ENCODE measurements around the gene GIT1.
A peak's percentile ranks its signal among the peaks of the same experiment; 100 is the strongest.

The GIT1 gene

DNA sequence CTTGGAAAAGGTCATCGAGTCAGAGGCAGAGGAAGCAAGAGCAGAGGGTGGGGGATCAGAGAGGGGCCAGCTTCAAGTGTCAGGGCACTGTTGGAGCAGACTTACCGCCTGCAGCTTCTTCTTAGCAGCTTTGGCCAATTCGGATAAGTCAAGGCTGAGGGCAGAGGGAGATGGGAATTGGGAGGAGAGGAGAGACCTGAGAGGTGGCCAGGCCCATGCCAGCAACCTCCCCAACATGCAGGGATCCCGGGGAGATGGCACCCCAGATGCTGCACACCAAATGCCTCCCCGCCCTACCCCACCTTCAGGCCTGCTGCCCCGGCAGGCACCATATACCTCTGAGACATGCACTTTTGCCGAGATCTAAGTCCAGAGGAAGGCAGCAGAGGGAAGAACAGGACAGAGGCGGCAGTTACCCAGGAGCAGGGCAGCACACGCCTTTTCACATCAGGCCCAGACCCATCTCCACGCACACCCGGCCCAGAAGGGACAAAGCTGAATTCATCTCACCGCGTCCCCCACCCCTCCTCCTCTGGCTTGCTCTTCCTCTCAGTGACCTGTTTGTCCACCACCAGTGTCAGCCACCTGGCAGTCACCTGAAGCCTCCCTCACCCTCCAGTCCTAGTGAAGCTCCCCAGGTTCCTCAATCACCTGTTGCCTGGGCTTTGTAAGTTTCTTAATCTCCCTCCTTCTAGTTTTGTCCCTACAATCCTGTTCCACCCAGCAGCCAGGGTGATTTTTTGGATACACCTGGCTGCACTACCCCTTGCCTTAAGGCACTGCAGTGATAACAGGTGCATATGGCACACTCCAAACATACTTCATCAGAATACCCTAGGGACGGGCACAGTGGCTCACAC is 10.6 kb downstream of the GIT1 start:
- DNase-seq: no peak

DNA sequence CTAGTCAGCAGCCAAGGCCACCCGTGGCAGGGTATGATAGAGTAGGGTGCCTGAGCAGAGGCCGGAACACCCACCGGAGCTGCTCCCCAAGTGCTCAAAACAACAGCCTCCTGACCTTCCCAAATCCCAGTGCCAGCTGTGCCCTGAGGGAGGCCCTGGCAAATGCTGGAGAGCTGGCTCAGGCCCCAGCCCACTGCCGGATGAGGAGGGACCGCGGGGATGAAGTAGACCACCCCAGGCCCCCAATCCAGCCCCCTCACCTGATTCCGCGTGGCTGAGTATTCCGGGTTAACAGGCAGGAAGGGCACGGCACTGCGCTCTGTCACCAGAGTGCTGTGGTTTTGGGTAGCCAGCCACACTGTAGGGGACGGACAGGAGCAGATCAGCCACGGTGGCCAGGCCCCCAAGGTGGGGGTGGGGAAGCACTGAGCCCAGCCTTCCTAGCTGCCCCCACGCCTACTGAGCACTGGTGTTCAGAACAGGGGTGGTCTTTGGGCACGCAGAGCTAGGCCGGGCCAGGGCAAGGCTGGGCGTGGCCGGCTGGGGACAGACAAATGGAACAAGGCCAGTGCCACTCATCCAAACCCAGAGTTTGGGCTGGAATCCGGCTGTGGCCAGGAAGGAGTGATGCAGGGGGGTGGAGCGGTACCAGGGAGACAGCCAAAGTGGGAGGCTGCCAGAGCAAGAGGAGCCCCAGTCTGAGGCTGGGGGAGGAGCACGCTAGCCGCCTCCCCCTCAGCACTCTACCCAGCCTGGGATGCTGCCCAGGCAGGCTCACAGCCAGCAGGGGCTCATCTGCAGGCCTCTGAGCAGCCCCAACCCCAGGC is 11.8 kb downstream of the GIT1 start:
- DNase-seq: no peak

DNA sequence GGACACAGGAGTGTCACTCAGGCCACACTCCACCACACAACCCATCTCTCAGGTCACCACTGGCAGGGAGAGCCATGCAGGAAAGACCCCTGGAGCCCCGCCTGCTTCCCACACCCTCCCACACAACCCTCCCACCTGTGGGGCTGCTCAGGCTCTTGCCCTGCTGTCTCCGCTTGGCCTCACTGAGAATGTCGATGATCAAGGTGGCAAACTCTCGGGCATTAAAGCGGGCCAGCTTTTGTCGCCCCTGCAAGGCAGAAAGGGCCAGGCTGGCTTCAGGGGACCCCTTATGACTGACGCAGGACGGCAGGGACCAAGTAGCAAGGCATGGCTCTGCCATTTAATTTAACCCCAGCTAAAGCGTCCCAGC is 12.5 kb downstream of the GIT1 start:
- DNase-seq: no peak

DNA sequence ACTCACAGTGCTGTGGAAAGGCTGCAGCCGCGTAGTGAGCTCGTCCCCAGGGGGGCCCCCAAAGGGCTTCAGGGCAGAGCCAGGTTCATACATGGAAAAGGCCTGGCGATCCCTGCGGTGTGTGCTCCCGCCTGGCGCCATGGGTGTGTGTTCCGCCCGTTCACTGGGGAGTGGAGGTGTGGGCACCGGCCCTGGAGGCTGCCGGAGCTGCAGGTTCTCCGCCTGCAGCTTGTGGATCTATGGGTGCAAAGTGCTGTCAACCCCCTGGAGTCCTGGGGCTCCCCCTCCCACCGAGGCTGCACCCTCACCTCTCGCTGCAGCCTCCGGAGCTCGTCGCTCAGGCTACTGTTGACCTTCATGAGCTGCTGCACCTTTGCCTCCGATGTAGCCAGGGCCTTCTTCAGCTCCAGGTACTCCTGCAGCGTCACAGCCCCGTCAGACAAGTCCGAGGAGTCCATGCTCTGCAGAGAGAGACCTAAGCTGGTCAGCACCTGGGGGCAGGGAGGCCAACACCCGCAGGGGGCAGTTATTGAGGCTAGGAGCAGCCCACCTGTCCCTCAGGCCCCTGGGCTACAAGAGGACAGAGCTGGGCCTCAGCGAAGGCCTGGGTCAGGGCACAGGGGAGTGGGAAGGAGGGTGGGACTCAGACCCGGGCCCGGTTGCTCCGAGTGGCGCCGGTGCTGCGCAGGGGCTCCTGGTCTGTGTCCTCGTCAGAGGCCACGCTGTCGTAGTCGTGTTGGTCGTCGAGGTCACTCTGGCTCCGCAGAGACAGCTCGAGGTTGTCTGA is 13.0 kb downstream of the GIT1 start:
- peak; percentile 62 for DNase-seq

DNA sequence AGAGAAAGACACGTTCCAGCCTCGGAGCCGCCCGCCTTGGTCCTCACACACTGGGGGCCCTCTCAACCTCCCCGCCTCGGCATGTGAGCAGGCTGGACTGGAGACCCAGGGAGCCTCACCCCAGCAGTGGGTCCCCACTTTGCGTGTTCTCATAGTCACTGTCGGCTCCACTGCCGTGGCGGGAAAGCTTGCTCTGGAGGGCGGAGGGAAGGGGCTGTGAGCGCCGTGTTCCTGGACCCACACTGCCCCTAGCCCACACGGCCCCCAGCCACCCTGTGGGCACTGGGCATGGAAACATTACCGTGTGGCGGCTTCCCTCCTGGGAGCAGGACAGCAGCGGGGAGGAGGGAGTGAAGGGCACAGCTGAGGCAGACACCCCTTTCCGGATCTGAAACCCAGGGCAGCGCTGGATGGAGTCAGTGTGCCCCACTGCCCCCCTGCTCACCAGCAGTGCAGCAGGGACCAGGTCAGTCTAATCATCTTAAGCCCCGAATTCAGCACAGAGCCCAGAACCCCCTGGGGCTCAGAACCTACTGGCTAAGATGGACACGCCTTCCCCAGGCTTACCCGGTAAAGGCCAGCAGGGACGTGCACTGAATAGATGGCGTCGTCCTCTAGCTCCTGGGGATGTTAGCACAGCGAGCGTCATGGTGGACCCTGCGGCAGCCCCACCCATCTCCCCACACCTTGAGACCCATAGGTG is 13.8 kb downstream of the GIT1 start:
- DNase-seq: no peak

DNA sequence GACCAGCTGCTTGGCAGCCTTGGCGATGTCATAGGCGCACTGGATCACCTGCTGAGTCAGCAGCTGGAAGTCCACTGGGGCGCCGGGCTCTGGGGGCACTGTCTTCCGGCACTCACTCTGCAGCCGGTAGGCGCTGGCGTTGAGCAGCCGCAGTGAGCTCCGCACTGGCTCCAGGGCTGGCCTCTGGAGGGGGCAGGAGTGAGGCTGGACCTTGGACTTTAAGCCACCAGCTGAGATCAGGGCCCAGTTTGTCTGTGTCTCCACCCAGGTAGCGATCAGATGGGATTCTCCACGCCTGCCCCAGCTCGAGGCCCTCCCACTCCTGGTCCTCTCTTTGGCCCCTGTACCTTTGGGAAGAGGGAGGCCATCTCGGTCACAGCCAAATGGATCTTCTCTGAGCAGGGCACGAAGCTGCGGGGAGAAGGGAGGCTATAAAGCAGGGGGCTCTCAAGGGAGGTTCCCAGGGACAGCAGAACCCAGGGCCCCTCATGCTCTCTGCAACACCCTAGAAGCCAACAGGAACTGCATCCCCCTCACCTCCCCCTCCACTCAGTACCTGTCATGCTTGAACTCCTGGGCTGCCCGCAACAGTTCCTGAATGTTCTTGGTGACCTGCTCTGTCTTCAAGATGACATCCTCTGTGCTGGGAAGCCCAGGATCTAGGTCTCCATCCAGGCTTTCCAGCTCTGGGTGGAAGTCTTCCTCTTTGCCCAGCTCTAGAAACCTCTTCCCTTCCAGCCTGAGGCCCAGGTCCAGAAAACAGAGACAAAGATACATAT is 14.5 kb downstream of the GIT1 start:
- peak; percentile 54 for DNase-seq

DNA sequence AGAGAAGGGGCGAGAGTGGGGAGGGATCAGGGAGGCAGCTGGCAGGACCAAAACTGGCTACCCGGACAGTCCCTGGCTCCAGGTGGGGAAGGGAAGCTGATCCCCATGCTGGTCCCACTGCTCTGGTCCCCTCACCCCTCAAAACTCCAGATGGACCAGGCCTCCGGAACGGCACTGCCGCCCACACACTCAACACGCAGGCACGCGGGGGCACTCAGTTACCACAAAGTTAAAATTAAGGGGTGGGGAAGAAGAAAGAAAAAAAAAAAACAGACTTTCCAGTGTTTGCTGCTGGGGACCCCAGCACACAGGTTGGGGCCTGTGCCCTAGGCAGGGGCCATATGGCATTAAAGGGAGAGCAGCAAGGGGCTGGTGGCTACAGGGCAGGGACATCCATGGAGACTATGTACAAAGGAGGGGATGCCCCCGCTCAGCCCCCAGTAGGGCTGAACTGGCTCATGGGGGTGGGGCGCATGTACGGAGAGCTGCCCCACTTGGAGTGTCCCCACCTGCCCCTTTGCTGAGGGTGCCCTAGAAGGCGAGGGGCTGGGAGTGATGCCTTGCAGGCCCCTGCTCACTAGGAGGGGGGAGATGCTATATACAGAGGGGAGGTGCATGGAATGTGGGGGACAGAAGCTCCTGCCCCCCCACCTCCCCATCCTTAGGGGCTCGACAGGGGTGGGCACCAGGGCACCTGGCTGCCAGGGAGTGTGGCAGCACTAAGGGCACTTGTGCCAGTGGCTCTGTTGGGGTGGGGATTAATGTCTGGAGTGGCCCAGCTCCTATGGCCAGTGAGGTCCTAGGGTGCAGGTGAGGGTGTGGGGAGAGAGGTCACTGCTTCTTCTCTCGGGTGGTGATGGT is 15.3 kb downstream of the GIT1 start:
- DNase-seq: peak; percentile 63

DNA sequence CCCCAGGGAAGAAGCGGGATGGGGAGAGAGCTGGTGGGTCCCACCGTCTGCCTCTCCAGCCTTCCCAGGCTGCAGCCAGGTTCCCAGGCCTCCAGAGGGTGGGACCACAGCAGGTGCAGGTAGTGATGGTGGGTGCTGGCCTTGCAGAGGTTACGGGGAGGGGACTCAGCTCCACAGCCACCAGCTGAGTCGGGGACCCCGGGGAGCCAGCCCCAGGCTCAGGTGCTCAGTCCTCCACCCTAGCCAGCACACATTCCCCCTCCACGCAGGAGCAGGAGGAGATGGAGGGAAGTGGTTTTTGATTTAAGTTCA is 15.9 kb downstream of the GIT1 start:
- no peak for DNase-seq

DNA sequence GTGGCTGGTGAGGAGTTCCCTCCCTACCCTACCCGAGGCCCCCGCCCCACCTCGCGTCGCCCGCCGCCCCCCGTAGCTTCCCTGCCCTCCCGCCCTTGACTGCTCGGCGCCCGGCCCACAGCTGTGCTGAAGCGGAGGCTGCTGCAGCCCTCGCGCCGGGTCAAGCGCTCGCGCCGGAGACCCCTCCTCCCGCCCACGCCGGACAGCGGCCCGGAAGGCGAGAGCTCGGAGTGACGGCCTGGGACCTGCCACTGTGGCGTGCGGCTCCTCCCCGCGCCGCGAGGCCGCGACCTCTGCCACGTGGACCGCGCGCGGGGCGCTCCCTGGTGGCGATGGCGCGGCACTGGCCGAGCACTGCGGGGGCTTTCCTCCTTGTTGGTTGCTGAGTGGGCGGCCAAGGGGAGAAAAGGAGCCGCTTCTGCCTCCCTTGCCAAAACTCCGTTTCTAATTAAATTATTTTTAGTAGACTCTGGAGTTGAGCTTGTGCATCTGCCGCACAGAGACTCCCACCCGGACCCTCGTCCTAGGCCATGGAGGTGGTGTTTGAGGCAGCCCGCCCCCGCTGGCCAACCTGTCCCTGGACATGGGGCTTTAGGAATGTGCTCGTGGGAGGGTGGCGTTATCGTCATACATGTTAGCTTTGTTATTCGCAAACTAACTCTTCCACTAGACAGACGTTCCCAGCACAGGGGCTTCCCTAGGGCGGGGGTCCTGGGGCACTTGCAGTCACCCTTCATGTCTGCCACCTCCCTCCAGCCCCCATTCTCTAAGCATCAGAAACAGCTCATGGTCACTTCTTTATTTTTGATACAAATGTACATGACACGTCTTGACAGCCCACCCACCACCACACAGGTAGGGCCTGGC is 16.5 kb downstream of the GIT1 start:
- peak; percentile 88 for DNase-seq

DNA sequence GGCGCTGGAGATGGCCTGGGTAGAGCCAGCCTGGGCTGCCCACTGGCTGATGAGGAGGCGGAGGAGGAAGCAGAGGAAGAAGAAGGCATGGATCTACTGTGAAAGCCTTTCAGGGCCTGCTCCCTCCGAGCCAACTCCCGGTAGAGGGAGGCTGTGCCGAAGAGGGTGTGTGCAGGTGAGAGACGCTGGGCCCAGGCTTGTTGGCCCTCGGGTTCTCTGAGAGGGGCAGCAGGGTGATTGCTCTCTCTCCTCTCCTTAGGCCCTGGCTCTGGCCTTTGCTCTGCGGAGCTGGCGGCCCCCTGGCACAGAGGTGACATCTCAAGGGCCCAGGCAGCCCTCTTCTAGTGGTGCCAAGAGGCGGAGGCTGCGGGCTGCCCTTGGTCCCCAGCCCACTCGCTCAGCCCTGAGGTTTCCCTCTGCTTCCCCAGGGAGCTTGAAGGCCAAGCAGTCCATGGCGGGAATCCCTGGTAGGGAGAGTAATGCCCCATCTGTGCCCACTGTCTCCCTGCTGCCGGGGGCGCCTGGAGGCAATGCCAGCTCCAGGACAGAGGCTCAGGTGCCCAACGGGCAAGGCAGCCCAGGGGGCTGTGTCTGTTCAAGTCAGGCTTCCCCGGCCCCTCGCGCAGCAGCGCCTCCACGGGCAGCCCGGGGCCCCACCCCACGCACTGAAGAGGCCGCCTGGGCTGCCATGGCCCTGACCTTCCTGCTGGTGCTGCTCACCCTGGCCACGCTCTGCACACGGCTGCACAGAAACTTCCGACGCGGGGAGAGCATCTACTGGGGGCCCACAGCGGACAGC is 17.4 kb downstream of the GIT1 start:
- DNase-seq: no peak

DNA sequence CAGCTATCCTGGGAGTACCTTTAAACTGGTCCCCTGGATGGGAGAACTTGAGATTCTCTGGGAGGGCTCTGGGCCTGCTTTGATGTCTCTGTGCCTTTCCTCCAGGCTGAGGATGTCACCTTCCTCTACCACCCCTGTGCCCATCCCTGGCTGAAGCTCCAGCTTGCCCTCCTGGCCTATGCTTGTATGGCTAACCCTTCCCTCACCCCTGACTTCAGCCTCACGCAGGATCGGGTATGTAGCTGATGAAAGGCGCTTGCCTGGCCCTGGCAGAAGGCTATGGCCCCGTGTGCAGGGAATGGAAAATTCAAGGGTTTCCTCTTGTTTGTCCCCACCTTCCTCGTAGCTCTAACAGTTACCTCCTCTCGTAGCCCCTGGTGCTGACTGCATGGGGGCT is 18.0 kb downstream of the GIT1 start:
- DNase-seq: no peak

DNA sequence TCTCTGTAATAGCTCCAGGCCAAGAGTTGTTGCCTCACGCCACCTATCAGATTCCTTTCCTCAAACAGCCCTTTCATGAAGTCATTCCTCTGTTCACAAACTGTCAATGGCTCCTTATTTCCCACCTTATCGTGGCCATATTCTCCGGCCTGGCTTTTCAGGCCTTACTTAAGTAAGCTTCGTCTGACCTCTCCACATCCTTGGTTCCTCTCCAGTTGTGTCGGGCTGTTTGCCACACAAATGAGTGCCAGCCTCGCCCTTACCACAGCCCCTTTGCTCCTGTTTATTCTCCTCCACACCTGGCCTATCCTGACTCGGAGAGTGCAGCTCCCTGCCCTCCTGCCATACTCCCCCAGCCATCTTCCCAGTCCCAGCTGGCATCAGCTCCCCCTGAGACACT is 18.9 kb downstream of the GIT1 start:
- DNase-seq: no peak

DNA sequence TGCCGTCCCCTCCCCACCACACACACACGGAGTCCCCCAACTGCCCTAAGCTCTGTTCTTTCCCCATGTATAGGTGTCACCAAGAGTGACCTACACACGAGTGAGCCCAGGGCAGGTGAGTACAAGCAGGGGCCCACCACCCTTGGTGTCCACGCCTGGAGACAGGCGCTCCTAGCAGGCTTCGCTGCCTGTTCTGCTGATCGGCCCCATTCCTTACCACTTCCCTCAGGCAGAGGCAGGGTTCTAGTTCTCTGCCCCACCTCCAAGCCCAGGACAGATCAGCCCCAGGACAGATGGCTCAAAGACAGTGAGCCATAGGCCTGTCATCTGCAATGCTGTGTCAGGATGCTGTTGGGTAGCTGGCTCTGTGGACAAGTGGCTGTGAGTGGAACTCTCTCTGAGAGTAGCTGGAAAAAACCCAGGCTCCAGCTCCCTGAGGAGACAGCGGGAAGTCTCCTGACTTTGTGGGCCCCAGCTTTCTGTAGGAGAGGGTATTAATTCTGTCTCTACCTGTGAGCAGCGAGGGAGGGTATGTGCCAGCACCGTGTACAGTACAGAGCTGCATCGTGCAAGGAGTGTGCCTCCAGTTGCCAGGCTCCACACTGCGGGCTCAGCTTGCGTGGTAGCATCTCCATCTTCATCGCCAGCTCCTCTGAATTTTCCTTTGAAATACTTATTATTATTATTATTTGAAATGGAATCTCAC is 20.1 kb downstream of the GIT1 start:
- DNase-seq: peak; percentile 64

DNA sequence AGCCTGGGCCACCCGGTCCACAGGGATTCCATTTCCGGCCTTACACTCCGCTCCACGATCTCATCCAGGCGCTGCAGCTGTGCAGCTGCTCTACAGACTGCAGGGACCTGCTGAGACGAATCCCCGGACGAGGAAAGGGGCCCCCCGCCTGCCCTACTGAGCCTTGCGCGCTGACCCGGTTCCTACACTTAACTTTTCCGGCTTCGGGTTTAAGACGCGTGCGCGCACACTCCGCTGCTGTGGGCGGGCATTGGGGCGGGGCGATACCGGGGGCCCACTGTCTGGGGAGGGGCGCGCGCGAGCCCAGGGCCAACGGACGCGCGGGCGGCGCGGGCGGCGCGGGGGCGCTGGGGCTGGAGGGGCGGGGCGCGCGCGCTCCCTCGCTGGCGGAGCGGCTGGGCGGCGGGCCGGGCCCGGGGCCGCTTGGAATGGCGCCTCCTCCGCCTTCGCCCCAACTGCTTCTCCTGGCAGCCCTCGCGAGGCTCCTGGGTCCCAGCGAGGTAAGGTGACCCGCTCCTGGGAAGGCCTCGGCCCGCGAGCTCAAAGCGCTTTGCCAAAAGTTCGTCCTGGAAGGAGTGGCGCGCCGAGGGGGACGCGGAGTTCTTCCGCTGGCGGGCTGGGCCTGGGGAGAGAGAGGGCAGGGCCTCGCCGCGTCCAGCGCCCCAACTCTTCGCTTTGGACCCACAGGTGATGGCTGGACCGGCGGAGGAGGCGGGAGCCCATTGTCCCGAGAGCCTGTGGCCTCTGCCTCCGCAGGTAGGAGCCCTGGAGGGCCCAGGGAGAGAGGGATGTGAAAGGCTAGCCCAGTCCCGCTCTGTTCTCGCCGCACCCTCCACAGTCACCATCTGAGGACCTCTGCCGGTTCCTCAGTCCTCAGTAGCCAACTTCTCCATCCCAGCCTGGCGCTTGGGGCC is 20.9 kb downstream of the GIT1 start, which contains the start of gene TP53I13:
TSS of gene TP53I13 (plus strand) at position 371 of the 914 bp plus-strand sequence. CDS start at position 429, 58 bp downstream.
- DNase-seq: peak; percentile 96

DNA sequence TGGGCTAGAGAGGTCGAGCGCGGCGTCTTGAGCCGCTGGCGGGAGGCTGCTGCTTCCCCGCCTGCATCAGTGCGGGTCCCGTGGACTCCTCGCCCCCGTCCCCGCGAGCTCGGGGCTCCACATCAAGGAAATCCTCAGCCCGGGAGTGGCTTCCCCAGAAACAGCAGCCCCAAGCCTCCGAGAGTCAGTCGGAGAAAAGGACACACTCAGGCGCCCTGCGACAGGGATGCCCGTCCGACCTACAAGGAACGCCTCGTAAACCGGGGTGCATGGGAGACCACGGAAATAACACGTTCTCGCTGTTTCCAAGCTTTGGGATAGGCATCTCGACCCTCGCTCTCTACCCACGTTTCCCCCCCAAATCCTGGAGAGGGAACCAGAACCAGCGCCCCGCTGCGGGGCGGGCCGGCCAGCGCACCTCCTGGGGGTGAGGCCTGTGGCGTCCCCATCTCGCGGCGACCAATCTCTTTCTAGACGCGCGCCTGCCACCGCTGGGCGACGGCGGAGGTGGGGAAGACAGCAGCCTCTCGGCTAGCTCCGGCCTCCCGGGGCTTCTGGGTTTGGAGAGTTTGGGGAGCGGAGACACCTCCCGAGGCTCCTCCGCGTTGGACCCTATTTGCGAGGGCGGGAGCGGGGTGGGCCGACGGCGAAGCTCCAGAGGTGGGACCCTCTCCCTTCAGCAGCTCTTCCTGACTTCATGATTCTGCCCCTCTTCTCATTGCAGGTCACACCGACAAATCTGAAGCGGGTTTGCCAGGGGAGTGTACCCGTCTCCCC is 21.7 kb downstream of the GIT1 start:
- peak; percentile 92 for DNase-seq

DNA sequence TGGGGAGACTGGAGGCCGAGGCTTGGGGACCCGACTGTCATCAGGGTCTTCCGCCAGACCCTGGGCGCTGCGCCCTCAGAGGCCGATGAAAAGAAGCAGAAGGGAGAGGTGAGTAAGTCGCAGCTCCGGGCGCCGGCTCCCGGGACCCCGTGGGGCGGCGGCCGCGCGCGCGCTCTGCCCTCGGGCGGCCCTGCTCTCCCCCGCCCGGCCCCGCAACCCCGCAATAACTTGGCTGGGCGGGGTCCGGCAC is 22.2 kb downstream of the GIT1 start:
- no peak for DNase-seq
